ENCODE results near the gene RPL15. TPM values are rescaled to one million over a fixed set of nuclear protein-coding genes. Genes with fewer than 3 reads are reported as not detected.

Gene RPL15
- total RNA-seq, 2 experiments from 2014 or later: 1,577 to 1,648 TPM

- POLR2A ChIA-PET: no interaction called here
- DNase-seq (no peak), ATAC-seq (ENCODE audit: low read depth) (no peak)
- H3K9me3 Mint-ChIP-seq: no peaks in the 10 kb centered on the region
- H3K4me1 Mint-ChIP-seq: peaks cover 14% of the 10 kb centered on the region
- H3K4me3 Mint-ChIP-seq: no peak overlapping the region
- no peaks in the 10 kb centered on the region for H3K27me3 Mint-ChIP-seq
- no peak overlapping the region for H3K27ac Mint-ChIP-seq
- peaks cover 17% of the 10 kb centered on the region for H3K36me3 Mint-ChIP-seq
Measured at GRCh38 chr3:23923786-23924185, 6.9 kb downstream of the RPL15 start.

DNA sequence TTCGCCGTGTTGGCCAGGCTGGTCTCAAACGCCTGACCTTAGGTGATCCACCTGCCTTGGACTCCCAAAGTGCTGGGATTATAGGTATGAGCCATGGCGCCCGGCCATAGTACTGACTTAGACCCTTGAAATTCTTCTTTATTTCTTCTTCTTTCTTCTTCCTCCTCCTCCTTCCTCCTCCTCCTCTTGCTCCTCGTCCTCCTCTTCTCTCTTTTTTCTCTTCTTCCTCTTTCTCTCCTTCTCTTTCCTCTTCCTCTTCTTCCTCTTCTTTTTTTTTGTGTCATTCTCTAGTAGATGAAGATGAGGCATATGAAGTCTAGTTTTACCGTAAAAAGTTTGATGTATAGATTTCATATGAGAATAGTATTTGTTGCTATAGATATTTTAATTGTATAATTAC is 9.3 kb downstream of the RPL15 start:
- Mint-ChIP-seq H3K4me1 (peaks cover 2% of the 10 kb centered on the region), H3K4me3 (no peak overlapping the region)

GRCh38 chr3:23926736-23927135 is 9.8 kb downstream of the RPL15 start:
- no peak for DNase-seq
- H3K36me3 Mint-ChIP-seq: peaks cover 3% of the 10 kb centered on the region
- peaks cover 6% of the 10 kb centered on the region for H3K4me1 Mint-ChIP-seq
- no peak overlapping the region for H3K4me3 Mint-ChIP-seq
- H3K27ac Mint-ChIP-seq: no peak overlapping the region
- H3K27me3 Mint-ChIP-seq: peaks cover 3% of the 10 kb centered on the region
- ATAC-seq (ENCODE audit: low read depth): no peak
- no peaks in the 10 kb centered on the region for H3K9me3 Mint-ChIP-seq
- POLR2A ChIA-PET: interaction anchor here (4.1 kb wide), 1 partner anchor 10 kb away, joined by 17 read pairs; the partner anchor contains the start of genes NKIRAS1 and RPL15

More for the DNA sequence above, 9.3 kb downstream of the RPL15 start:
- Mint-ChIP-seq H3K27me3 (peaks cover 3% of the 10 kb centered on the region), H3K36me3 (peaks cover 3% of the 10 kb centered on the region), H3K9me3 (no peaks in the 10 kb centered on the region), H3K27ac (no peak overlapping the region)
- no peak for DNase-seq
- POLR2A ChIA-PET: interaction anchor here (4.1 kb wide), 1 partner anchor 9 kb away, joined by 17 read pairs; the partner anchor contains the start of genes NKIRAS1 and RPL15
- no peak for ATAC-seq (ENCODE audit: low read depth)

- ATAC-seq (ENCODE audit: low read depth): no peak
- H3K4me1 Mint-ChIP-seq: peaks cover 7% of the 10 kb centered on the region
- POLR2A ChIA-PET: interaction anchor here (4.1 kb wide), 1 partner anchor 11 kb away, joined by 17 read pairs; the partner anchor contains the start of genes NKIRAS1 and RPL15
- H3K27me3 Mint-ChIP-seq: peaks cover 3% of the 10 kb centered on the region
- H3K27ac Mint-ChIP-seq: no peak overlapping the region
- no peak for DNase-seq
- H3K9me3 Mint-ChIP-seq: no peaks in the 10 kb centered on the region
- H3K36me3 Mint-ChIP-seq: peaks cover 3% of the 10 kb centered on the region
- no peak overlapping the region for H3K4me3 Mint-ChIP-seq
Measured at GRCh38 chr3:23928524-23928923, 11.6 kb downstream of the RPL15 start.

DNA sequence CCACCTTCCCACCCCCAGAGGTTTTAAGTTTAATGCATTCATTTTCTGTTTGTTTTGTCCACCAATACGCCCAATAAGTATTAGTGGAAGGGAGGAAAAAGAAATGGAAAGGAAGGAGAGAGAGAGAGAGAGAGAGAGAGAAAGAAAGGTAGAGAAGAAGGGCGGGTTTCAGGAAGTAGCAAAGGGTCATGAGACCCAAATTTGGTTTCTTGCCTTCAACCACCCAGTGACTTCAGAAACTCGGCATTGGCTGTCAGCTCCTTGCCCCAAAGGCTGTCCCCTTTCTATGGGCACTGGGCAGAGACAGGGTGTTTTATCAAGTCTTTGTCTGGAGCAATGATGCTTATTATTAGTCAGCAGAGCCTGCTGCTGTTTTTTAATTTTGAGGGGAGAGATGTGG is 14.7 kb downstream of the RPL15 start:
- Mint-ChIP-seq H3K4me3 (no peak overlapping the region), H3K36me3 (peaks cover 1% of the 10 kb centered on the region), H3K27me3 (peaks cover 3% of the 10 kb centered on the region), H3K4me1 (peaks cover 7% of the 10 kb centered on the region), H3K27ac (no peak overlapping the region), H3K9me3 (no peaks in the 10 kb centered on the region)
- DNase-seq: no peak
- POLR2A ChIA-PET: no interaction called here
- no peak for ATAC-seq (ENCODE audit: low read depth)

DNA sequence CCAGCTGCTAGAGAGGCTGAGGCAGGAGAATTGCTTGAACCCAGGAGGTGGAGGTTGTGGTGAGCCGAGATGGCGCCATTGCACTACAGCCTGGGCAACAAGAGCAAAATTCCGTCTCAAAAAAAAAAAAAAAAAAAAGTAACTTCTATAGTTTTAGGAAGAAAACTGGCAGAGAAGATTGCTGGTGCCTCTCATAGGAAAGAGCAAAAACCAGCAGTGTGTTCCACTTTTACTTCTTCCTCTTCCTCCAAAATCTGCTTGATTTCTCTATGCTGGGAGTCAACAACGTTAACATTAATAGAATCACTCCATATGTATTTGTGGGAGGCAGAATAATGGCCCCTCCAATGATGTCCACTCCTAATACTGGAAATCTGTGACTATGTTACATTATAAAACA is 15.6 kb downstream of the RPL15 start:
- no peak for ATAC-seq (ENCODE audit: low read depth)
- POLR2A ChIA-PET: interaction anchor here (1.7 kb wide), 1 partner anchor 15 kb away, joined by 5 read pairs; the partner anchor contains the start of genes NKIRAS1 and RPL15
- DNase-seq: no peak
- H3K4me3 Mint-ChIP-seq: no peak overlapping the region
- H3K27me3 Mint-ChIP-seq: peaks cover 9% of the 10 kb centered on the region
- H3K4me1 Mint-ChIP-seq: peaks cover 7% of the 10 kb centered on the region
- H3K9me3 Mint-ChIP-seq: no peaks in the 10 kb centered on the region
- H3K36me3 Mint-ChIP-seq: peaks cover 1% of the 10 kb centered on the region
- no peak overlapping the region for H3K27ac Mint-ChIP-seq

GRCh38 chr3:23934253-23934652 is 17.3 kb downstream of the RPL15 start:
- peaks cover 11% of the 10 kb centered on the region for H3K27me3 Mint-ChIP-seq
- POLR2A ChIA-PET: interaction anchor here (0.6 kb wide), 1 partner anchor 16 kb away, joined by 6 read pairs; no protein-coding TSS in a partner anchor
- peaks cover 7% of the 10 kb centered on the region for H3K4me1 Mint-ChIP-seq
- ATAC-seq (ENCODE audit: low read depth): no peak
- DNase-seq: no peak
- H3K4me3 Mint-ChIP-seq: no peak overlapping the region
- no peak overlapping the region for H3K27ac Mint-ChIP-seq
- no peaks in the 10 kb centered on the region for H3K36me3 Mint-ChIP-seq
- H3K9me3 Mint-ChIP-seq: peaks cover 1% of the 10 kb centered on the region

DNA sequence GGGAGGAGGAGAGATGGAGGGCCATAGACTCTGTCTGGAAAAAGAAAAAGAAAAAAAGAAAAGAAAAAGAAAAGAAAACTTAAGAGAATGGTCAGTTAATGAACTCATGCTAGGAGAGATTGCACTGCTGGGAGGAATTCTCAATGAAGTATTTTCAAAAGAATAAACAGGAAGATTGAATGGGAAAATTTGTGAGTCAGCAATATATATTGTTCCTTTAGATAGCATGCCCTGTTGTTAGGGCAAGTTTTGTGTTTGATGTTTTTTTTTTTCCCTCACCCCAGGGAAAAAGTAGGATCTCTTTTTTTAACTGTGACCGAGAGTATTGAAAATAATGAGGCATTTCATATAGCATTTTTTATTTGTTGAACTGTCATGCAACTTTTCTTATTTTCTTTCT is 20.4 kb downstream of the RPL15 start:
- no peak overlapping the region for H3K4me3 Mint-ChIP-seq
- H3K36me3 Mint-ChIP-seq: no peaks in the 10 kb centered on the region
- DNase-seq (no peak), ATAC-seq (ENCODE audit: low read depth) (no peak)
- POLR2A ChIA-PET: interaction anchor here (0.7 kb wide), 1 partner anchor 28 kb away, joined by 4 read pairs; no protein-coding TSS in a partner anchor
- H3K27ac Mint-ChIP-seq: no peak overlapping the region
- H3K27me3 Mint-ChIP-seq: peaks cover 12% of the 10 kb centered on the region
- H3K9me3 Mint-ChIP-seq: peaks cover 1% of the 10 kb centered on the region
- H3K4me1 Mint-ChIP-seq: no peaks in the 10 kb centered on the region

DNA sequence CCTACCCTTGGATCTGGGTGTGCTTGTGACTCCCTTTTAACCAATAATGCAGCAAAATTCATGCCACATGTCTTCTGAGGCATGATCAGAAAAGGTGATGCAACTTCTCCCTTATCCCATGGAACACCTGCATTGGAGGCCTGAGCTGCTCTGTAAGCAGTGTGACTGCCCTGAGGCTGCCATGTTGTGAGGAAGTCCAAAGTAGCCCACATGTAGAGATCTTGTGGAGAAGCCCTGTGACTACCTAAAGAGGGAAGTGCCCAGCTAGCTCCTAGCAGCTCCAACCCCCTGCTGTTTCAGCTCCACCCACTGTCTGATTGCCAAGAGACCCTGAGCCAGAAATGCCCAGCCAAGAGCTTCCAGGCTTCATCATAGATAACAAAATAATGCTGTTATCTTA is 21.8 kb downstream of the RPL15 start:
- DNase-seq (no peak), ATAC-seq (ENCODE audit: low read depth) (no peak)

DNA sequence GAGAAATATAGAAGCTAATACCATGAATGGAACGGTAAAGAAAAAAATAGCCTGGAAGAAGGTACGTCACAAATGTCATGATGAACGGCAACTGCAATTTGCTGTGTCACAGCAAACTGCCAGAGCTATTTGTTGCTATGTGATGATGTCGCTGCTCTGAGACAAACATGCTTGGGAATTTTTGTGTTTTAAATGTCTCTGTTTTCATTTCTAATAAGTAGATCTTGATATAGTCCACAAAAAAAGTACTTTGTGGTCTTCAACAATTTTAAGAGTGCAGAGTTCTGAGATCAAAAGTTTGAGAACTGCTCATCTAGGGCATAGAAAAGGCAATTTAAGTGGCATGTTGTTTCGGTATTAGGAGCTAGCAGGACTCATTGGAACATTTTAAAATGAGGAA is 23.8 kb downstream of the RPL15 start:
- ATAC-seq (ENCODE audit: low read depth): no peak
- H3K9me3 Mint-ChIP-seq: peaks cover 1% of the 10 kb centered on the region
- POLR2A ChIA-PET: interaction anchor here (2.1 kb wide), 1 partner anchor 24 kb away, joined by 6 read pairs; the partner anchor contains the start of genes NKIRAS1 and RPL15
- no peak for DNase-seq
- H3K27me3 Mint-ChIP-seq: peaks cover 33% of the 10 kb centered on the region
- no peak overlapping the region for H3K27ac Mint-ChIP-seq
- peaks cover 6% of the 10 kb centered on the region for H3K4me1 Mint-ChIP-seq
- no peak overlapping the region for H3K4me3 Mint-ChIP-seq
- no peaks in the 10 kb centered on the region for H3K36me3 Mint-ChIP-seq

More for the DNA sequence above, 21.8 kb downstream of the RPL15 start:
- peaks cover 1% of the 10 kb centered on the region for H3K9me3 Mint-ChIP-seq
- no peak overlapping the region for H3K27ac Mint-ChIP-seq
- peaks cover 24% of the 10 kb centered on the region for H3K27me3 Mint-ChIP-seq
- POLR2A ChIA-PET: interaction anchor here (2.1 kb wide), 1 partner anchor 22 kb away, joined by 5 read pairs; the partner anchor contains the start of genes NKIRAS1 and RPL15
- no peaks in the 10 kb centered on the region for H3K36me3 Mint-ChIP-seq
- H3K4me1 Mint-ChIP-seq: no peaks in the 10 kb centered on the region
- H3K4me3 Mint-ChIP-seq: no peak overlapping the region

DNA sequence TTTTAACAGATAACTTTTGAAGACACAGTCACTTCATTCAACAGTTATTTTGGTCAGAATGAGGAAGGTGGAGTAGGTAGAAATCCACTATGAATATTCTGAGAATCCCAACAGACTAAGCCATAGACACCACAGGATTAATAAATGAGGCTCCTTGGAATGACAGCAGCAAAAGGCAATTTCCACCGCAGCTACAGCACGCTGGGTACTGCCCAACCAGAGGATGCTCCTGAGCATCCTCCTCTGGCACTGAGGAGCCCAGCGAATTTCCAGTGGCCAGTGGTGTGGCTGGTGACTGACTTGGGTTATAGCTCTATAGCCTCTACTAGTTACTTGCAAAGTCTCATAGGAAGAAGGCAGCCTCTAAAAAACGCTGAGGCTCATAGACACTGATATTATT is 24.5 kb downstream of the RPL15 start:
- Mint-ChIP-seq H3K4me3 (no peak overlapping the region), H3K27ac (no peak overlapping the region), H3K4me1 (peaks cover 7% of the 10 kb centered on the region), H3K36me3 (no peaks in the 10 kb centered on the region), H3K9me3 (peaks cover 1% of the 10 kb centered on the region), H3K27me3 (peaks cover 33% of the 10 kb centered on the region)
- POLR2A ChIA-PET: interaction anchor here (2.1 kb wide), 1 partner anchor 25 kb away, joined by 6 read pairs; the partner anchor contains the start of genes NKIRAS1 and RPL15
- ATAC-seq (ENCODE audit: low read depth) (no peak), DNase-seq (no peak)

- POLR2A ChIA-PET: interaction anchor here (2.1 kb wide), 1 partner anchor 26 kb away, joined by 6 read pairs; the partner anchor contains the start of genes NKIRAS1 and RPL15
- Mint-ChIP-seq H3K27me3 (peaks cover 27% of the 10 kb centered on the region), H3K9me3 (peaks cover 1% of the 10 kb centered on the region), H3K36me3 (peaks cover 2% of the 10 kb centered on the region), H3K4me3 (no peak overlapping the region), H3K4me1 (peaks cover 11% of the 10 kb centered on the region), H3K27ac (no peak overlapping the region)
- no peak for ATAC-seq (ENCODE audit: low read depth)
- DNase-seq: no peak
Measured at GRCh38 chr3:23942546-23942945, 25.6 kb downstream of the RPL15 start.

DNA sequence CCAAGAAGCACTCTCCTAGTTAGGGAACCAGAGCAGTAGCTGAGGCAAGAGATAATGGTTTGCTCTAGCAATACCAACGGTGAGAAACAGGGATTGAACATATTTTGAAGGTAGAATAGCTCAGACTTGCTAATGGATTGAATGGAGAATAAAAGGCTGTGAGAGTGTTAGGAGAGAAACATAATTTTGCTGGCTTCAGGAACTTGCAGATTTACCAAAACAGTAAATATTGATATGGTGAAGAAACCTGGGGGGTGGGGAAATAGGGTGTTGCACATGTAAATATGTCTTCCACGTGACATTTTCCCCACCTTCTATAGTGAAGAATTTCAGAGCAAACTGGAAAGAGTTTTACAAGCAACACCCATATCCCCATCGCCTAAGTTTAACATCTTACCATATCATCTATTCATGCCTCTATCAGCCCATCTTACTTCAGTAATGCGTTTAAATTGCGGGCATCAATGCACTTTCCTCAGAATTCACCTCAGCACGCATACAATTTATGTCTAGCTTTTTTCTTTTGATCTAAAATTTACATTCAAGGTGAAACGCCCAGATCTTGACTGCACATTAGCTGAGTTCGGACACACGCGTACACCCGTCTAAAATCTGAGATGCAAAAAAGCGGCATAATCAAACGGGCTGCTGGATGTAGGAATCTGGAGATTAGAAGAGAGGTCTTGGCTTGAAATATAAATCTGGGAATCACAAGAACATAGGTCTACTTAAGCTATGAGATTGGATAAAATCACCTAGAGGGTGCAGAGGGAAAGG is 27.3 kb downstream of the RPL15 start:
- ATAC-seq (ENCODE audit: low read depth): no peak
- H3K4me1 Mint-ChIP-seq: peaks cover 11% of the 10 kb centered on the region
- POLR2A ChIA-PET: interaction anchor here (0.6 to 2.0 kb wide), 3 partner anchors 21 to 31 kb away, joined by 3 to 26 read pairs (median 5); partner anchors contain the start of genes NKIRAS1 and RPL15
- peaks cover 25% of the 10 kb centered on the region for H3K27me3 Mint-ChIP-seq
- peaks cover 2% of the 10 kb centered on the region for H3K36me3 Mint-ChIP-seq
- no peaks in the 10 kb centered on the region for H3K9me3 Mint-ChIP-seq
- H3K4me3 Mint-ChIP-seq: peak overlapping the region; percentile 82
- no peak for DNase-seq
- peak overlapping the region; percentile 65 for H3K27ac Mint-ChIP-seq
